ENCODE data around the gene CALML6. TPM values are rescaled to one million over a fixed set of nuclear protein-coding genes. Genes with fewer than 3 reads are reported as not detected.

CALML6 gene
- total and polyA plus RNA-seq, 10 of the 15 experiments (the other 5 are each of a cell fraction or from before 2014, with no cell fraction given), result 0.07 to 1.3 (median 0.21) TPM; not detected in 5

DNA sequence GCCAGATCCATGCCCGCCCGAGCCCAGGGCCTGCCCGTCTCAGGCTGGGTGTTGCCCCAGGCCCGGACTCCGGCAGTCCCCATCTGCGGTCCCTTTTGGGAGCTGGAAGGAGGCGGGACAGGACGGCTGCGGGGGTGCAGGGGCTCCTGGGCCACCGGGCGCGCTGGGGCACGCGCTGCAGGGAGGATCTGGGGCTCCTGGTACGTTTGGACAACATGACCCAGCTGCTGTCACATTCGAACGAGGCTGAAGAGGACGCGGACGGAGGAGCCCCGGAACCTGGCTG lies 6.6 kb upstream of the CALML6 start:
- Histone ChIP-seq H2AFZ (ENCODE audit: control insufficient read depth, low read depth, low read length) (peak overlapping the region; percentile 87), H3K4me1 (ENCODE audit: control insufficient read depth, insufficient read depth, low read length) (peaks cover 22% of the 10 kb centered on the region), H3K79me2 (ENCODE audit: control insufficient read depth, insufficient read depth, low read length) (no peaks in the 10 kb centered on the region), H3K9ac (ENCODE audit: control insufficient read depth, insufficient read depth, low read length) (peak overlapping the region; percentile 74), H4K20me1 (ENCODE audit: control insufficient read depth, insufficient read depth) (no peaks in the 10 kb centered on the region), H3K9me3 (replicated peaks; ENCODE audit: control insufficient read depth, insufficient read depth, low read length) (no peaks in the 10 kb centered on the region), H3K36me3 (ENCODE audit: control insufficient read depth in 2 of 2, insufficient read depth in 2 of 2, low read length in 1 of 2) (no peaks in the 10 kb centered on the region), H3K27me3 (replicated peaks in 1 of 2; ENCODE audit: control insufficient read depth in 2 of 2, insufficient read depth in 2 of 2, low read length in 1 of 2) (no peaks in the 10 kb centered on the region), H3K4me3 (peak overlapping the region; percentile 74), H3K4me2 (ENCODE audit: control insufficient read depth, insufficient read depth) (peak overlapping the region; percentile 98), H3K27ac (ENCODE audit: control insufficient read depth, insufficient read depth) (peak overlapping the region; percentile 73)
- ChIA-PET POLR2A (interaction anchor here (0.9 to 3.0 kb wide), 6 partner anchors 9 to 509 kb away, joined by 3 to 14 read pairs (median 4); partner anchors contain the start of genes CCNL2, CDK11A and NADK), CTCF (interaction anchor here (0.5 to 2.5 kb wide), 14 partner anchors 9 to 230 kb away, joined by 3 to 11 read pairs (median 4); partner anchors contain the start of gene NADK), RAD21 (ENCODE audit: unreplicated experiment) (interaction anchor here (0.5 to 5.1 kb wide), 7 partner anchors 11 to 461 kb away, joined by 3 to 33 read pairs (median 3); no protein-coding TSS in a partner anchor), SMC1A (ENCODE audit: uncharacterized antibody, unreplicated experiment) (interaction anchor here (1.2 to 1.3 kb wide), 2 partner anchors 128 to 132 kb away, joined by 4 to 5 read pairs; no protein-coding TSS in a partner anchor)
- FAIRE-seq (no peak), DNase-seq (ENCODE audit: low read depth, low spot score) (no peak), ATAC-seq (peak; percentile 34)
- TF ChIP-seq GABPA (IDR thresholded peaks at IDR 0.05; ENCODE audit: low read depth) (no peak), EGR1 (IDR thresholded peaks at IDR 0.05; ENCODE audit: borderline replicate concordance in 1 of 2, low read depth in 2 of 2, low read length in 2 of 2) (peak in 1 of 2 experiments; percentile 2; a peak in 1 of 3 replicates)
- BruUV-seq (replicated peaks), result TSS peak; percentile 98
- 4% methylated on average over 17 of the region's 21 CpGs for WGBS (ENCODE audit: insufficient coverage, insufficient replicate concordance, low lambda C conversion rate, missing lambda C conversion rate)
- in situ Hi-C loops (cut with MboI) (loop anchor here (10.0 kb wide), 1 partner anchor 124 kb away; no protein-coding TSS in a partner anchor), intact Hi-C loops (cut with micrococcal nuclease; ENCODE audit: unreplicated experiment) (loop anchor here (5.0 kb wide), 2 partner anchors 81 to 106 kb away; no protein-coding TSS in a partner anchor)

GRCh38 chr1:1910033-1910465 lies 5.0 kb upstream of the CALML6 start:
- H3K27me3 ChIP-seq (replicated peaks in 1 of 2; ENCODE audit: control insufficient read depth in 2 of 2, insufficient read depth in 2 of 2, low read length in 1 of 2), result no peaks in the 10 kb centered on the region
- in situ Hi-C loops (cut with MboI), result no loop called here
- no peak for TF ChIP-seq IKZF2 (IDR thresholded peaks at IDR 0.05)
- TF ChIP-seq GABPA (IDR thresholded peaks at IDR 0.05; ENCODE audit: low read depth), result no peak
- no peak for TF ChIP-seq BCL3 (IDR thresholded peaks at IDR 0.05; ENCODE audit: borderline replicate concordance, insufficient read depth, low read depth, low read length, poor library complexity, severe bottlenecking)
- no peak for TF ChIP-seq HDAC2 (IDR thresholded peaks at IDR 0.05)
- no peak for TF ChIP-seq SMARCA5 (IDR thresholded peaks at IDR 0.05)
- TF ChIP-seq, protein P1, sequence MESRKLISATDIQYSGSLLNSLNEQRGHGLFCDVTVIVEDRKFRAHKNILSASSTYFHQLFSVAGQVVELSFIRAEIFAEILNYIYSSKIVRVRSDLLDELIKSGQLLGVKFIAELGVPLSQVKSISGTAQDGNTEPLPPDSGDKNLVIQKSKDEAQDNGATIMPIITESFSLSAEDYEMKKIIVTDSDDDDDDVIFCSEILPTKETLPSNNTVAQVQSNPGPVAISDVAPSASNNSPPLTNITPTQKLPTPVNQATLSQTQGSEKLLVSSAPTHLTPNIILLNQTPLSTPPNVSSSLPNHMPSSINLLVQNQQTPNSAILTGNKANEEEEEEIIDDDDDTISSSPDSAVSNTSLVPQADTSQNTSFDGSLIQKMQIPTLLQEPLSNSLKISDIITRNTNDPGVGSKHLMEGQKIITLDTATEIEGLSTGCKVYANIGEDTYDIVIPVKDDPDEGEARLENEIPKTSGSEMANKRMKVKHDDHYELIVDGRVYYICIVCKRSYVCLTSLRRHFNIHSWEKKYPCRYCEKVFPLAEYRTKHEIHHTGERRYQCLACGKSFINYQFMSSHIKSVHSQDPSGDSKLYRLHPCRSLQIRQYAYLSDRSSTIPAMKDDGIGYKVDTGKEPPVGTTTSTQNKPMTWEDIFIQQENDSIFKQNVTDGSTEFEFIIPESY (IDR thresholded peaks at IDR 0.05), result no peak
- TF ChIP-seq POLR2AphosphoS2 (IDR thresholded peaks at IDR 0.05; ENCODE audit: low read depth, low read length), result no peak
- no peak for TF ChIP-seq TARDBP (IDR thresholded peaks at IDR 0.05; ENCODE audit: borderline replicate concordance)

More at GRCh38 chr1:1910033-1910465, 5.0 kb upstream of the CALML6 start:
- intact Hi-C loops (cut with micrococcal nuclease; ENCODE audit: unreplicated experiment), result no loop called here
- Histone ChIP-seq H3K27ac (ENCODE audit: control insufficient read depth, insufficient read depth) (no peak overlapping the region), H3K79me2 (ENCODE audit: control insufficient read depth, insufficient read depth, low read length) (no peaks in the 10 kb centered on the region), H3K4me2 (ENCODE audit: control insufficient read depth, insufficient read depth) (peak overlapping the region; percentile 75), H3K4me1 (ENCODE audit: control insufficient read depth, insufficient read depth, low read length) (peaks cover 22% of the 10 kb centered on the region), H3K9ac (ENCODE audit: control insufficient read depth, insufficient read depth, low read length) (peak overlapping the region; percentile 44; the same call in 1 of the 2 replicates), H3K36me3 (ENCODE audit: control insufficient read depth in 2 of 2, insufficient read depth in 2 of 2, low read length in 1 of 2) (no peaks in the 10 kb centered on the region), H4K20me1 (ENCODE audit: control insufficient read depth, insufficient read depth) (no peaks in the 10 kb centered on the region), H3K4me3 (no peak overlapping the region), H2AFZ (ENCODE audit: control insufficient read depth, low read depth, low read length) (no peak overlapping the region), H3K9me3 (replicated peaks; ENCODE audit: control insufficient read depth, insufficient read depth, low read length) (no peaks in the 10 kb centered on the region)
- BruUV-seq (replicated peaks), result no TSS peak
- POLR2A ChIA-PET, result interaction anchor here (0.6 to 3.0 kb wide), 5 partner anchors 15 to 516 kb away, joined by 3 to 14 read pairs (median 4); partner anchors contain the start of genes CCNL2 and NADK
- no peak for DNase-seq (ENCODE audit: low read depth, low spot score)
- 66% methylated on average over 6 of the region's 6 CpGs for whole genome bisulfite sequencing (ENCODE audit: insufficient coverage, insufficient replicate concordance, low lambda C conversion rate, missing lambda C conversion rate)
- SMC1A ChIA-PET (ENCODE audit: uncharacterized antibody, unreplicated experiment), result interaction anchor here (1.2 kb wide), 2 partner anchors 21 to 136 kb away, joined by 3 to 4 read pairs; no protein-coding TSS in a partner anchor
- no peak for FAIRE-seq
- no peak for ATAC-seq
- CTCF ChIA-PET, result interaction anchor here (1.0 to 2.5 kb wide), 5 partner anchors 13 to 232 kb away, joined by 3 to 11 read pairs (median 6); partner anchors contain the start of genes CDK11A and NADK
- RAD21 ChIA-PET (ENCODE audit: unreplicated experiment), result no interaction called here

Data from GM12878 (cell line).